HL-60 (cell line): ENCODE data around the gene CDK19.

ENCODE experiments used
- CTCF ChIP-seq: IDR thresholded peaks from one replicate; pipeline ENCODE4 v1.5.1; 2011; ENCODE audit warnings: low read length, control low read depth, inconsistent platforms; ENCODE audit not compliant: insufficient read depth
- GABPA ChIP-seq: IDR thresholded peaks from 2 replicates; pipeline ENCODE4 v1.6.1; 2012; ENCODE audit warnings: low read depth
- POLR2AphosphoS5 ChIP-seq: IDR thresholded peaks from 2 replicates; pipeline ENCODE4 v1.6.1; 2012; ENCODE audit warnings: low read depth
- REST ChIP-seq: IDR thresholded peaks from 2 replicates; pipeline ENCODE4 v1.6.1; 2012; ENCODE audit warnings: low read depth; ENCODE audit not compliant: insufficient replicate concordance

GRCh38 chr6:110710115-110710514 lies 105.2 kb downstream of the CDK19 start:
- no peak for TF ChIP-seq CTCF
- no peak for TF ChIP-seq POLR2AphosphoS5
- TF ChIP-seq REST: no peak
- TF ChIP-seq GABPA: no peak
